ENCODE data around the gene FAM81B.
A peak's percentile ranks its signal among the peaks of the same experiment; 100 is the strongest.
"Not testable (repeated sequence)": the region's sequence is repeated elsewhere in the genome, so short reads cannot be mapped to it uniquely, and the experiment has no call there.

Gene FAM81B

GRCh38 chr5:95390812-95391492 lies at the start of gene FAM81B:
TSS of gene FAM81B (plus strand) at chr5:95391366. CDS start at chr5:95391390, 24 bp downstream.
- no peak for DNase-seq (ENCODE audit: low read depth)

- not testable (repeated sequence) for DNase-seq (ENCODE audit: low read depth)
Measured at GRCh38 chr5:95341444-95341843, 49.7 kb upstream of the FAM81B start.

GRCh38 chr5:95347506-95348120 lies 43.6 kb upstream of the FAM81B start:
- no peak for DNase-seq (ENCODE audit: low read depth)

- peak; percentile 37 for DNase-seq (ENCODE audit: low read depth)
Measured at GRCh38 chr5:95350631-95351030, 40.5 kb upstream of the FAM81B start.

GRCh38 chr5:95352691-95353090 lies 38.5 kb upstream of the FAM81B start:
- no peak for DNase-seq (ENCODE audit: low read depth)

- no peak for DNase-seq (ENCODE audit: low read depth)
Measured at GRCh38 chr5:95358320-95358719, 32.8 kb upstream of the FAM81B start.

GRCh38 chr5:95358848-95359247 lies 32.3 kb upstream of the FAM81B start:
- DNase-seq (ENCODE audit: low read depth), result no peak

- not testable (repeated sequence) for DNase-seq (ENCODE audit: low read depth)
Measured at GRCh38 chr5:95360667-95361066, 30.5 kb upstream of the FAM81B start.

- DNase-seq (ENCODE audit: low read depth), result no peak
Measured at GRCh38 chr5:95365302-95366095, 25.7 kb upstream of the FAM81B start.

- DNase-seq (ENCODE audit: low read depth), result no peak
Measured at GRCh38 chr5:95369782-95370181, 21.4 kb upstream of the FAM81B start.

GRCh38 chr5:95374061-95374460 lies 17.1 kb upstream of the FAM81B start:
- DNase-seq (ENCODE audit: low read depth), result no peak

GRCh38 chr5:95375591-95375990 lies 15.6 kb upstream of the FAM81B start:
- DNase-seq (ENCODE audit: low read depth), result no peak

- DNase-seq (ENCODE audit: low read depth), result no peak
Measured at GRCh38 chr5:95379133-95379532, 12.0 kb upstream of the FAM81B start.

- DNase-seq (ENCODE audit: low read depth), result no peak
Measured at GRCh38 chr5:95380103-95380628, 11.0 kb upstream of the FAM81B start.

GRCh38 chr5:95382801-95383200 lies 8.4 kb upstream of the FAM81B start:
- DNase-seq (ENCODE audit: low read depth), result no peak

GRCh38 chr5:95384485-95385213 lies 6.5 kb upstream of the FAM81B start:
- DNase-seq (ENCODE audit: low read depth), result no peak

- DNase-seq (ENCODE audit: low read depth), result no peak
Measured at GRCh38 chr5:95385334-95385733, 5.8 kb upstream of the FAM81B start.

- not testable (repeated sequence) for DNase-seq (ENCODE audit: low read depth)
Measured at GRCh38 chr5:95391965-95392364, 799 bp downstream of the FAM81B start.

GRCh38 chr5:95392593-95393182 lies 1.5 kb downstream of the FAM81B start:
- DNase-seq (ENCODE audit: low read depth), result no peak

- DNase-seq (ENCODE audit: low read depth), result no peak
Measured at GRCh38 chr5:95393279-95393678, 2.1 kb downstream of the FAM81B start.

GRCh38 chr5:95398989-95399388 lies 7.8 kb downstream of the FAM81B start:
- DNase-seq (ENCODE audit: low read depth), result no peak

- no peak for DNase-seq (ENCODE audit: low read depth)
Measured at GRCh38 chr5:95401626-95402025, 10.5 kb downstream of the FAM81B start.
